Left ventricle myocardium superior (tissue), 1 donor: ENCODE results near the gene TMEM74B. TPM values are rescaled to one million over a fixed set of nuclear protein-coding genes. Genes with fewer than 3 reads are reported as not detected.

Experiments used
- ATAC-seq: fragments of 200-7000 bp; cut with Tn5 transposase; one replicate; pipeline ENCODE4 v1.9.1; 2020; ENCODE audit warnings: mild to moderate bottlenecking, moderate library complexity
- DNase-seq: peaks from one replicate; pipeline ENCODE4 v3.0.0-alpha.2; 2020
- intact Hi-C: fragments of 100-400 bp; cut with micrococcal nuclease; formaldehyde crosslinking; loops from one replicate; pipeline ENCODE4 v1.11.0; 2022
- total RNA-seq: library from RNA; stranded (reverse); fragmentation: NEBNext Ultra II Directional; extraction: Animal tissue kit (Norgen Biotek cat#: 25700); gene quantifications from one replicate; pipeline ENCODE4 v1.2.1, GENCODE V29; 2021
- donor health status: DM: no; HTN: yes; CAD: no; lungs with severe emphysema.

TMEM74B gene
- total RNA-seq, 1 donor from 2014 or later, result 4.1 TPM

GRCh38 chr20:1185790-1186334, 1.1 kb upstream of the TMEM74B start:
- ATAC-seq (peak; percentile 81), DNase-seq (peak; percentile 66)
- intact Hi-C loops, result no loop called here

GRCh38 chr20:1185316-1185741, 548 bp upstream of the TMEM74B start:
- peak; percentile 37 for DNase-seq
- intact Hi-C loops, result no loop called here
- ATAC-seq, result peak; percentile 60

- intact Hi-C loops, result no loop called here
- ATAC-seq (no peak), DNase-seq (no peak)
These were observed 532 bp downstream of the TMEM74B start for GRCh38 chr20:1184260-1184637.

- no peak for ATAC-seq
- intact Hi-C loops, result no loop called here
- DNase-seq, result no peak
These were observed 1.6 kb downstream of the TMEM74B start for GRCh38 chr20:1183153-1183552.

- ATAC-seq, result no peak
- peak; percentile 47 for DNase-seq
- intact Hi-C loops, result no loop called here
These were observed 2.7 kb downstream of the TMEM74B start for GRCh38 chr20:1182106-1182505.

- DNase-seq (no peak), ATAC-seq (no peak)
- intact Hi-C loops, result no loop called here
These were observed 3.8 kb downstream of the TMEM74B start for GRCh38 chr20:1180949-1181348.

- intact Hi-C loops, result no loop called here
- DNase-seq, result no peak
- ATAC-seq, result no peak
These were observed 6.2 kb downstream of the TMEM74B start for GRCh38 chr20:1178623-1179022.

GRCh38 chr20:1178103-1178502, 6.7 kb downstream of the TMEM74B start:
- intact Hi-C loops, result no loop called here
- ATAC-seq (no peak), DNase-seq (no peak)

- ATAC-seq, result no peak
- intact Hi-C loops, result no loop called here
These were observed 7.1 kb downstream of the TMEM74B start for GRCh38 chr20:1177680-1178079.

GRCh38 chr20:1174787-1175186, 10.0 kb downstream of the TMEM74B start:
- ATAC-seq, result no peak
- no peak for DNase-seq
- intact Hi-C loops, result no loop called here

More at GRCh38 chr20:1177680-1178079, 7.1 kb downstream of the TMEM74B start:
- DNase-seq, result no peak

GRCh38 chr20:1173698-1174097, 11.1 kb downstream of the TMEM74B start:
- intact Hi-C loops, result no loop called here
- ATAC-seq (no peak), DNase-seq (no peak)

- intact Hi-C loops, result no loop called here
- DNase-seq (peak; percentile 58), ATAC-seq (no peak)
These were observed 13.2 kb downstream of the TMEM74B start for GRCh38 chr20:1171461-1172093.

GRCh38 chr20:1169224-1169623, 15.6 kb downstream of the TMEM74B start:
- ATAC-seq (no peak), DNase-seq (no peak)
- intact Hi-C loops, result no loop called here

GRCh38 chr20:1166948-1167720, 17.6 kb downstream of the TMEM74B start:
- no peak for DNase-seq
- intact Hi-C loops, result no loop called here
- ATAC-seq, result no peak

- ATAC-seq, result no peak
- DNase-seq, result no peak
- intact Hi-C loops, result no loop called here
These were observed 18.8 kb downstream of the TMEM74B start for GRCh38 chr20:1165941-1166340.

- DNase-seq (no peak), ATAC-seq (no peak)
- intact Hi-C loops, result no loop called here
These were observed 19.3 kb downstream of the TMEM74B start for GRCh38 chr20:1165521-1165920.

- ATAC-seq, result no peak
- intact Hi-C loops, result no loop called here
- no peak for DNase-seq
These were observed 19.9 kb downstream of the TMEM74B start for GRCh38 chr20:1164871-1165270.

- intact Hi-C loops, result no loop called here
- DNase-seq (no peak), ATAC-seq (peak; percentile 88)
These were observed 21.1 kb downstream of the TMEM74B start for GRCh38 chr20:1163653-1164052.

GRCh38 chr20:1163105-1163504, 21.7 kb downstream of the TMEM74B start:
- DNase-seq, result no peak
- intact Hi-C loops, result no loop called here
- ATAC-seq, result no peak

- DNase-seq, result no peak
- ATAC-seq, result no peak
- intact Hi-C loops, result no loop called here
These were observed 23.8 kb downstream of the TMEM74B start for GRCh38 chr20:1160991-1161390.

- DNase-seq, result no peak
- intact Hi-C loops, result no loop called here
- no peak for ATAC-seq
These were observed 24.3 kb downstream of the TMEM74B start for GRCh38 chr20:1160496-1160895.
